ENCODE data around the gene FCGR2B.
"Not testable (repeated sequence)": the region's sequence is repeated elsewhere in the genome, so short reads cannot be mapped to it uniquely, and the experiment has no call there.

Gene FCGR2B

GRCh38 chr1:161634993-161635392, 27.9 kb upstream of the FCGR2B start:
- not testable (repeated sequence) for H3K27ac ChIP-seq (ENCODE audit: low read length); H3K27me3 ChIP-seq (ENCODE audit: insufficient read depth, low read length); H3K9me3 ChIP-seq (ENCODE audit: insufficient read depth, low read depth, low read length); H3K36me3 ChIP-seq (ENCODE audit: insufficient read depth, low read depth, low read length); H3K4me1 ChIP-seq (ENCODE audit: insufficient read depth, low read length); H3K4me3 ChIP-seq (ENCODE audit: low read length); H3K9ac ChIP-seq (ENCODE audit: low read depth, low read length)

GRCh38 chr1:161636189-161636782, 26.7 kb upstream of the FCGR2B start:
- not testable (repeated sequence) for H3K4me3 ChIP-seq (ENCODE audit: low read length); H3K9me3 ChIP-seq (ENCODE audit: insufficient read depth, low read depth, low read length); H3K27me3 ChIP-seq (ENCODE audit: insufficient read depth, low read length); H3K9ac ChIP-seq (ENCODE audit: low read depth, low read length); H3K36me3 ChIP-seq (ENCODE audit: insufficient read depth, low read depth, low read length); H3K4me1 ChIP-seq (ENCODE audit: insufficient read depth, low read length); H3K27ac ChIP-seq (ENCODE audit: low read length)

- not testable (repeated sequence) for H3K9me3 ChIP-seq (ENCODE audit: insufficient read depth, low read depth, low read length); H3K4me1 ChIP-seq (ENCODE audit: insufficient read depth, low read length); H3K4me3 ChIP-seq (ENCODE audit: low read length); H3K36me3 ChIP-seq (ENCODE audit: insufficient read depth, low read depth, low read length); H3K27me3 ChIP-seq (ENCODE audit: insufficient read depth, low read length); H3K9ac ChIP-seq (ENCODE audit: low read depth, low read length); H3K27ac ChIP-seq (ENCODE audit: low read length)
Measured at GRCh38 chr1:161636976-161637375, 26.0 kb upstream of the FCGR2B start.

GRCh38 chr1:161638251-161638993, 24.5 kb upstream of the FCGR2B start:
- H3K9ac ChIP-seq (ENCODE audit: low read depth, low read length); H3K36me3 ChIP-seq (ENCODE audit: insufficient read depth, low read depth, low read length); H3K27me3 ChIP-seq (ENCODE audit: insufficient read depth, low read length); H3K9me3 ChIP-seq (ENCODE audit: insufficient read depth, low read depth, low read length); H3K4me1 ChIP-seq (ENCODE audit: insufficient read depth, low read length); H3K27ac ChIP-seq (ENCODE audit: low read length); H3K4me3 ChIP-seq (ENCODE audit: low read length): not testable (repeated sequence)

- H3K4me3 ChIP-seq (ENCODE audit: low read length); H3K4me1 ChIP-seq (ENCODE audit: insufficient read depth, low read length); H3K27me3 ChIP-seq (ENCODE audit: insufficient read depth, low read length); H3K36me3 ChIP-seq (ENCODE audit: insufficient read depth, low read depth, low read length); H3K9ac ChIP-seq (ENCODE audit: low read depth, low read length); H3K27ac ChIP-seq (ENCODE audit: low read length); H3K9me3 ChIP-seq (ENCODE audit: insufficient read depth, low read depth, low read length): not testable (repeated sequence)
Measured at GRCh38 chr1:161639203-161639602, 23.7 kb upstream of the FCGR2B start.

- H3K9ac ChIP-seq (ENCODE audit: low read depth, low read length); H3K4me1 ChIP-seq (ENCODE audit: insufficient read depth, low read length); H3K9me3 ChIP-seq (ENCODE audit: insufficient read depth, low read depth, low read length); H3K27ac ChIP-seq (ENCODE audit: low read length); H3K27me3 ChIP-seq (ENCODE audit: insufficient read depth, low read length); H3K36me3 ChIP-seq (ENCODE audit: insufficient read depth, low read depth, low read length); H3K4me3 ChIP-seq (ENCODE audit: low read length): not testable (repeated sequence)
Measured at GRCh38 chr1:161642697-161643096, 20.2 kb upstream of the FCGR2B start.

- not testable (repeated sequence) for H3K9me3 ChIP-seq (ENCODE audit: insufficient read depth, low read depth, low read length); H3K9ac ChIP-seq (ENCODE audit: low read depth, low read length); H3K36me3 ChIP-seq (ENCODE audit: insufficient read depth, low read depth, low read length); H3K4me3 ChIP-seq (ENCODE audit: low read length); H3K27me3 ChIP-seq (ENCODE audit: insufficient read depth, low read length); H3K27ac ChIP-seq (ENCODE audit: low read length); H3K4me1 ChIP-seq (ENCODE audit: insufficient read depth, low read length)
Measured at GRCh38 chr1:161643481-161644208, 19.3 kb upstream of the FCGR2B start.

GRCh38 chr1:161644855-161645254, 18.1 kb upstream of the FCGR2B start:
- not testable (repeated sequence) for H3K36me3 ChIP-seq (ENCODE audit: insufficient read depth, low read depth, low read length); H3K27me3 ChIP-seq (ENCODE audit: insufficient read depth, low read length); H3K27ac ChIP-seq (ENCODE audit: low read length); H3K9ac ChIP-seq (ENCODE audit: low read depth, low read length); H3K9me3 ChIP-seq (ENCODE audit: insufficient read depth, low read depth, low read length); H3K4me1 ChIP-seq (ENCODE audit: insufficient read depth, low read length); H3K4me3 ChIP-seq (ENCODE audit: low read length)

- H3K27ac ChIP-seq (ENCODE audit: low read length); H3K9me3 ChIP-seq (ENCODE audit: insufficient read depth, low read depth, low read length); H3K27me3 ChIP-seq (ENCODE audit: insufficient read depth, low read length); H3K36me3 ChIP-seq (ENCODE audit: insufficient read depth, low read depth, low read length); H3K4me1 ChIP-seq (ENCODE audit: insufficient read depth, low read length); H3K9ac ChIP-seq (ENCODE audit: low read depth, low read length); H3K4me3 ChIP-seq (ENCODE audit: low read length): not testable (repeated sequence)
Measured at GRCh38 chr1:161647507-161648360, 15.2 kb upstream of the FCGR2B start.

- not testable (repeated sequence) for H3K9me3 ChIP-seq (ENCODE audit: insufficient read depth, low read depth, low read length); H3K27ac ChIP-seq (ENCODE audit: low read length); H3K9ac ChIP-seq (ENCODE audit: low read depth, low read length); H3K4me1 ChIP-seq (ENCODE audit: insufficient read depth, low read length); H3K4me3 ChIP-seq (ENCODE audit: low read length); H3K27me3 ChIP-seq (ENCODE audit: insufficient read depth, low read length); H3K36me3 ChIP-seq (ENCODE audit: insufficient read depth, low read depth, low read length)
Measured at GRCh38 chr1:161653541-161653940, 9.4 kb upstream of the FCGR2B start.

- not testable (repeated sequence) for H3K27me3 ChIP-seq (ENCODE audit: insufficient read depth, low read length); H3K9me3 ChIP-seq (ENCODE audit: insufficient read depth, low read depth, low read length); H3K27ac ChIP-seq (ENCODE audit: low read length); H3K4me3 ChIP-seq (ENCODE audit: low read length); H3K9ac ChIP-seq (ENCODE audit: low read depth, low read length); H3K36me3 ChIP-seq (ENCODE audit: insufficient read depth, low read depth, low read length); H3K4me1 ChIP-seq (ENCODE audit: insufficient read depth, low read length)
Measured at GRCh38 chr1:161653971-161654370, 9.0 kb upstream of the FCGR2B start.

Data from iPS-20b (cell line).